HG02943 (cell line): ENCODE measurements around the gene KIDINS220.

ENCODE experiments used
- ATAC-seq: cut with Tn5 transposase; IDR thresholded peaks from one replicate; pipeline ENCODE4 v1.9.1; 2021; ENCODE audit warnings: mild to moderate bottlenecking, low read depth, moderate library complexity; ENCODE audit not compliant: unreplicated experiment

Gene KIDINS220

DNA sequence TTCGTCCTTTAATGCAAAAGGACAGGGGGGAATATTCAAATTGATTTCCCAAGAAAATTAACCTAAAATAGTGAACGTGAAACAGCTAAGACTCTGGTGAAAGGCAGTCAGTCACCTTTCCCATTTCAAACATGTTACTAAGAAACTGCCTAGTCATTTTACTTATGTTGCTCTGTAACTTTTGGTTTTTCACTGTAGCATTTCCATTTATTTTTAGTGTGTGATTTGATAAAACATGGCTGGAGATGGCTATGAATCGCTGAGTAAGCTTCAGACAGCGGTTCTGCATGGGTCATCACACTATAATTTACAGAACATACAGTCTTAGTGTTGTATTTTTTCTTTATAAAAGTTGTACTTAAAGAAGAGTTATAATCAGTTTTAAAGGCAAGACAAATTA lies 16.0 kb upstream of the KIDINS220 start:
- no peak for ATAC-seq

DNA sequence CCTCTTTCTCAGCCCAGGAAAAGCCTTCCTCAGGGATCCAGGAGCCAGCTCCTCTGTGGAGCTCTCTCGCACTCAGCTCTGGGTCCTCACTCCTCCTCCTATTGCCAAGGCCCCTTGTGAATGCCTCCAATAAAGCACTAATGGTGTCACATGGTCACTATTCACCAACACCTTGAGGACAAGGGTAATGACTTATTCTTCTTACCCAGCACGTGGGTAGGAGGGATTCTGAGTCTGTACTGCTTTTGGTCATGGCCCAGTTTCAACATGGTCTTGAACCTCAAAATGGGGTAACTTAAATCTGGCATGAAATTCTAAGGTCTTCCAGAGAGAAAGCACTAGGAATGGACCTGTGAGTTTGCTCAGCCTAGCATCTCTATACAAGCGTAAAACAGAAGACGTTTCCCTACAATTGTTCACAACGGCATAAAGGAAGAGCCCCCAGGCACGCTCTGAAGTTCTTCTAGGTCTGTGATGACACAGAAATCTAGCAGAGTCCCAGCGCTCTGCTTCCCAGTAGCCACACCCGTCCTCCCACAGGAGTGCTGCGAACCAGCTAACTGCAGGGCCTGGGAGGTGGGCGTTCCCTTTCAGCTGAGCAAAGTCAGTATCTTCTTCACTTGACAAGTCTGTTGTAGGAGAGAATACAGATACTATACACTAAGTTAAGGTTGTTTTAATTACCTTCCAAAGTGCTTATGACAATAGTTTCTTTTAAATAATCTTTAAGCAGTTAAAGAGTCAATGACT lies 14.6 kb upstream of the KIDINS220 start:
- no peak for ATAC-seq

DNA sequence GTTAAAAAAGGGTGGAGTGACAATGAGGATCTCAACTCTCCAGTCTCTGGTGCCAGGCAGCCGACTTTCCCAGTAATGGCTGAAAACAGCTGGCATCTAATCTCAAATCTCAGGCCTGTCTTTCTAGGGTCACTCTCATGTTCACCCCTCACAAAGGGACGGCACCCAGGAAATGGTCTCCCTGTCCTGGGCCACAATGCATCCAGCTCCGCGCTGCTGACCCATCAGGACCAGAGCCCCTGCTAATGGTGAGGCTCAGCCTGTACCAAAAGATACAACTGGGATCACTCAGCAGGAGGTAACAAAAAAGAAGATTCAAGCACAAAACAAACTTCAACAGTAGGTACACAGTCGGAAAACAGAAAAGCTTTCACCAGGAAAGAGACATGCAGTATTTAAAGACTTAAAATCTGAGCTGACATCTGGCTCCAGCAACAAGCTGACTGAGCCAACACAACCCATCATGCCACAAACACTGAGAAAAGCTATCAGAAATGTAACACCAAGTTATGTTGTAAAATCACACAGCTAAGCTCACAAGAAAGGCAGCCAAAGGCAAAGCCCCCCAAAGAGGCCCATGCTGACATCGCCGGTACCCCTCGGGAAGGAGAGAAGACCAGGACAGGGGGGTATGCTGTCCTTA lies 13.6 kb upstream of the KIDINS220 start:
- no peak for ATAC-seq

DNA sequence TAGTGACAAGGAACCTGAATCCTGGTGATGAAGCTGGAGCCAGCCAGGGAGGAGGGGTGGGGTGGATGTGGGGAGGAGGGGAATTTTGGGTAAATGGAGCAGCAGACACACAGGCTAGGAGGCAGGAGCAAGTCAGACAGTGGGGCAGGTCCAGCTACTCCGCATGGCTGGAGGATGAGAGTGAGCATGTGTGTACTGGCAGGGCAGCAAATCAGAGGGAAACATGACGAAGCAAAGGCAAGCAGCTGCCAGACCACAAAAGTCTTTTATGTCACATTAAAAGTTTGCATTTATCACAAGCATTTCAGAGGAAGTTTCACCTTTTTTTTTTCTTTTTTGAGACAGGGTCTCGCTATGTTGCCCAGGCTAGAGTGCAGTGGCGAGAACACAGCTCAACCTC lies 11.9 kb upstream of the KIDINS220 start:
- ATAC-seq, result no peak

DNA sequence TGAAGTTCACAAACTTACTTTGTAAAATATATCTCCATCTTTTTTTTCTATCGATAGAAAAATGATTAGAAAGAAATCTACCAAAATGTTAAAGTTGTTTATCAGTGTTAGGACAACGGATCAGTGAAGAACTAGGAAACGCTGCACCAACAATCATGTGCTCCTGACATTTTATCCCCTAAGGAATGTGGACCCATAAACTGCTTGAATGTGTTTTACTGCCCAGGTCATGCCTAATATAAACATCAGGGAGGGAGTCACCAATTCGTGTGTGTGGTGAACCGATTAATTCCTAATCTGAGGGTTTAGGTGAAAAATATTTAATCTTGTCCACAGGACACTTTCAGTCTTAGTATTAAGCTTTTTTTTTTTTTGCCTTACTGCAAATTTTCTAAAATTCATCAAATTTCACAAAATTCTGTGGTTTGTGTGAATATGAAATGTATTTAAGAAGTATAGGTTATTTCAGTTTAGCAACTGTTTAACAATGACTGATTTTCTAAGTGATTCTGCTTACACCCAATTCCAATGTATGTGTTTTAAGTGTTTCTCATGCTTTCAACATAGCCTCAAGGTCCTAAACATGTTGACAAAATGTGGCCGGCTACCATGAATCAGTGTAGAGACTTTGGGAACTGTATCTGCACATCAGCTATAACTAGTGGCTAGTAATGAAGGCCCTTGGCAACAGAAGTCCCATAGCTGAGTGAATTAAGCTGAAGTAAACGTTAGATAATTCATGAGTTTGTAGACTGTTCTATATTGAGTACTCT lies 11.1 kb upstream of the KIDINS220 start:
- no peak for ATAC-seq

DNA sequence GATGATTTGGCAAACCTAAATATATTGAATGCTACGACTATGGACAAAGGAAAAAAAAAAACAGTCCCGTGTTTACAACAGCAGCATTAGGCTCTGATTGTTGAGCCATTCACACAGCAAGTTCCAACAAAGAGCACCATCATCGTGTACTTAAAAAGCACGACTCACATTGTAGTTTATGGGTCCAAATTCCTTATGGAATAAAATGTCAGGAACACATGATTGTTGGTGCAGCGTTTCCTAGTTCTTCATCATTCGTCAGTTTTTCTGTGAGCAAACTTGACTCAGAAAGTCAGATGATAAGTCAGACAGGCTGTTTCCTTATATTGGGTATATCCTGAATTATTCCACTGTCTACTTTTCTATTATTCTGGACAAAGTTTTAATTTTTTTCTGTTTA lies 10.0 kb upstream of the KIDINS220 start:
- ATAC-seq, result no peak

DNA sequence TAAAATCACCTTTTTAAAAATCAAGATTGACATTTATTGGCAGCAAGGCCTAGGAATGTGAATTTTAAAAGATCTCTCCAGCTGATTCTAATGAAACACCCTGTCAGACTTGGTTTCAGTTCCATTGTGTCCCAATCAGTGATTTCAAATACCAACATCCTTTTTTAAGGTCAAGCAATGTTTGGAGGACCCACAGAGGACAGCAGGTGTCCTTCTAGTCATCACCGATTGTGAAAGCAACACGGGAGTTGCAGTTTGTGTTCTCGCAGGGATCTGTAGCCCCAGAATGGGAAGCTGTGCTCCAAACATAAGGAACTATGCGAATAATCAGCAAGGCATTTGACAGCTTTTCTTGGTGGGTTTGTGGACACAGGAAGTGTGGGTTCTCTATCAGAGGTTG lies 4.5 kb upstream of the KIDINS220 start:
- no peak for ATAC-seq

DNA sequence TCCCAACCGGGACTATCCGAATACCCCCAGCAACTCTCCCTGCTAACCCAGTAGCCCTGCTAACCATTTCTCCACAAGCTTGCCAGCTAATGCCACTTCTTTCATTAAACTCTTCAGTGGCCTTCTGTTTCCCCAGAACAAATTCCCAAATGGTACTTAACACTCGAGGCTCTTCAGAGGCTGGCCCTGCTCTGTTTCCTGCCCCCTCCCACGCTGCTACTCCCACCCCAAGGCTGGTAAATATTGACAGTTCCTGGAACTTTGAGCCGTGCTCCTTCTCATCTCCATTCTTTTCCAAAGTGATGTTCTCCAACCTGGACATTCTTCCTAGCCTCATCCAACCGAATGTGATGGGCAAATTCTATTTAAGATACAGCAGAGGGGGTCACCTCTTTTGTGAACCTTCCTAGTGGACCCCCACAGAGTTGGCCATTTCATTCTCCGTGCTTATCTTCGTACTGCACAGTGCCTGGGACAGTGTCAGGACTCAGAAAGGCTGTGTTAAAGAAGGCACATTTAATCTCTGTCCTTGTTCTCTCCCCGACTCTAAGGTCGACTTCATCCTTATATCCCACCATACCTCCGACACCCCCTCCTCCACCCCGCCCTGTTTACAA lies 3.2 kb upstream of the KIDINS220 start:
- ATAC-seq, result no peak

DNA sequence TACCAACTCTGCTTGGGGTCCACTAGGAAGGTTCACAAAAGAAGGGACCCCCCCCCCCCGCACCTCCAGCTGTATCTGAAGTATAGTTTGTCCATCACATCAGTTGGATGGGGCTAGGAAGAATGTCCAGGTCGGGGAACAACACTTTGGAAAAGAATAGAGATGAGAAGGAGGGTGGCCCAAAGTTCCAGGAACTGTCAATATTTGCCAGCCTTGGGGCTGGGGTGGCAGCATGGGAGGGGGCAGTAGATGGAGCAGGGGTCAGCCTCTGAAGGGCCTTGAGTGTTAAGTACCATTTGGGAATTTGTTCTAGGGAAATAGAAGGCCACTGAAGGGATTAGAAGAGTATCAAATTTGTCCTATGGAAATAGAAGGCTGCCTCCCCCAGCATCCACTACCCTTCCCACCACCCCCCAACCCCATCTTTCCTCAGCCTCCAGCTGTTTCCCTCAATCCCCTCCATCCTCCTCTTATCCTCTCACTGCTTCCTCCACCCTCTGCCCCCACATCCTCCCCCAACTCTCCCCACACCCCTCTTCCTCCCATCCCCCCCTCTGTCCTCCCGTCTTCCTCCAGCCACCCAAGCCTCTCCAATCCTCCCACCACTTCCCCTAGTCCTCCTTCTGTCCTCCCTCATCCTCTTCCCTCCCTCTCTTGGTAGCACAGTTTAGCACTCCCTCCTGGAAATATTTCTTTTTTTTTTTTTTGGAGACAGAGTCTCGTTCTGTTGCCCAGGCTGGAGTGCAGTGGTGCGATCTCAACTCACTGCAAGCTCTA lies 2.0 kb upstream of the KIDINS220 start:
- ATAC-seq, result no peak

DNA sequence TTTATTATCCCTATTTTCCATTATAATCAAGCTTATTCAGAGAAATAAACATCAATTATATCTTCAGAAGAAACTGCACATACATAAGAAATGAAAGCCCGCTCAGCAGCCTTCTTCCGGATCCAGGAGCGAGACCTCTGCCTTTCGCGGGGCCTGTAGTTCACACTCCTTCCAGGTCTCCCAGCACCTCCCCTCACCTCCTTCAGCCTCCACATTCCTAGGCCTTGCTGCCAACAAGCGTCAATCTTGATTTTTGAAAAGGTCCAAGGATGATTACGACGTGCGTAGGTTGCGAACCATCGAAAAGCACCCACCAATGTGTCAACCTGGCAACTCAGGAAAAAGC lies 355 bp upstream of the KIDINS220 start:
- peak; percentile 16 for ATAC-seq

DNA sequence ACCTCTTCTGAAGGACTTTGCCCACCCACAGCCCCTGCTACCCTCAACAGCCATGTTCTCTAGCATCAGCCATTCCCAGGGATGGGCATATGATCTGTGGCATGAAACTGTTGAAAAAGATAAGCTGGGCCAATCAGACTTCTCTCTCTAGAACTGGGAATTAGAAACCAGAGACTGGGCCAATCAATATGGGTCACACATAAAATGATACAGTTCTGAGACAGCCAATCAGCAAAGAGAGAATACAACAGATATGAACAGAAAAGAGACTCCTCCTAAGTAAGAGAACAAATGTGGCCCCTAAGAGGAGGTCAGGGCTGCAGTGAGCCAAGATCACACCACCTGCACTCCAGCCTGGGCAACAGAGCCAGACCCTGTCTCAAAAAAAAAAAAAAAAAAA lies 2.1 kb downstream of the KIDINS220 start:
- no peak for ATAC-seq

DNA sequence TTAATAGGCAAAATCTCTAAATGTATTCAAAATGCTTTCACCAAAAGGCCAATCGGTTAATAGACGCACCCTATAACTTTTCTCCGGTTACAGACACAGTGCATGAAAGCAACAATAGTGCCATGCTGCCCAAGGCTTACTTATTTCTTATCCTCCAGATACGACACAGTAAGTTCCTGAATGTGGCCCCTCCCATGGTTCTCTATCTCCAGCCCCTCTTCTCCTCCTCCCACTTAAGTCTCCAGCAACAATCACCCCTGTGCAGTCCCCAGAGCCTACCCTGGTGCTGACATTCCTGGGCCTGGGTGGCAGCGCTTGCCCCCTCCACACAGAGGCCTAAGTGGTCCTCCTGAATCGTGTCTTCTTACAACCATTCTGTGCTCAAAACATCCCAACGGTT lies 3.6 kb downstream of the KIDINS220 start:
- no peak for ATAC-seq

DNA sequence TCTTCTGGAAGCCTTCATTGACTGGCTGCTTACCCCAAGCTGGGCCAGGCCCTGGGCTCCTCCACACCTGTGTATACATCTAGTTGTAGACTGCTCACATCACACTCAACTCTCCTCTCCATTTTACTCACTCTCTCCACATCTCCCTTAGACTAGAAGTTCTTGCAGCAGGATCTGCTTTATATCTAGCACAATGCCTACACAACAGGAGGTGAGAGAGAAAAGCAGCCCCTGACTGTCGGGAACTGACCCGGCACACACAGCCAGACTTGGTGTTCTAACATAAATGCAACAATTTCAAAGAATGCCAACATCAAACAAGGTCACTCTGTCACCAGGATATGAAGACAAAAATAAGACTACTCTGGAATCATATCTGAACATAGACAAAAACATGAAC lies 5.9 kb downstream of the KIDINS220 start:
- no peak for ATAC-seq

DNA sequence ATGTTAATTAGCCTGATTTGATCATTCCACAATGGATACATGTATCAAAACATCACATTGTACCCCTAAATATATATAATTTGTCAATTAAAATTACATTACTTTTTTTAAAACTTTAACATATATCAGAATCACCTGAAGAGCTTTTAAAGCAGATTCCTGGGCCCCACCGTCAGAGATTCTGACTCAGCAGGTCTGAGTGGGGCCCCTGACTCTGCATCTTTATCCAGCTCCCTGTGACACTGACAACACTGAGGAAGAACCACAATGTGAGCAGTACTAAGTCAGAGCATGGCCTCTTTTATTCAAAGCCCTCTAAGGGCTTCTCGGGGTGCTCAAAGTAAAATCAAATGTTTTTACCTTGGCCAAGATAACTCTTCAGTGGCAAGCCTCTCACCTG lies 9.7 kb downstream of the KIDINS220 start:
- no peak for ATAC-seq

DNA sequence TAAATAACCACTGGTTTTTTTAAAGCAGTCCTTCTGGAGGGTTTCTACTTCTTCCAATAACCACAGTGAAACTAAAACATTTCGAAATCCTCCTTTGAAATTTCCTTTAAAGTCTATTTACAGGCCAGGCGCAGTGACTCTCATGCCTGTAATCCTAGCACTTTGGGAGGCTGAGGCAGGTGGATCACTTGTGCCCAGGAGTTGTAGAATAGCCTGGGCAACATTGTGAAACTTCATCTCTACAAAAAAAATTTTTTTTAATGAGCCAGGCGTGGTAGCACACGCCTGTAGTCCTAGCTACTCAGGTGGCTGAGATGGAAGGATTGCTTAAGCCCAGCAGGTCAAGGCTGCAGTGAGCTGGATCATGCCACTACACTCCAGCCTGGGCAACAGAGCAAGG lies 15.2 kb downstream of the KIDINS220 start:
- ATAC-seq, result no peak

DNA sequence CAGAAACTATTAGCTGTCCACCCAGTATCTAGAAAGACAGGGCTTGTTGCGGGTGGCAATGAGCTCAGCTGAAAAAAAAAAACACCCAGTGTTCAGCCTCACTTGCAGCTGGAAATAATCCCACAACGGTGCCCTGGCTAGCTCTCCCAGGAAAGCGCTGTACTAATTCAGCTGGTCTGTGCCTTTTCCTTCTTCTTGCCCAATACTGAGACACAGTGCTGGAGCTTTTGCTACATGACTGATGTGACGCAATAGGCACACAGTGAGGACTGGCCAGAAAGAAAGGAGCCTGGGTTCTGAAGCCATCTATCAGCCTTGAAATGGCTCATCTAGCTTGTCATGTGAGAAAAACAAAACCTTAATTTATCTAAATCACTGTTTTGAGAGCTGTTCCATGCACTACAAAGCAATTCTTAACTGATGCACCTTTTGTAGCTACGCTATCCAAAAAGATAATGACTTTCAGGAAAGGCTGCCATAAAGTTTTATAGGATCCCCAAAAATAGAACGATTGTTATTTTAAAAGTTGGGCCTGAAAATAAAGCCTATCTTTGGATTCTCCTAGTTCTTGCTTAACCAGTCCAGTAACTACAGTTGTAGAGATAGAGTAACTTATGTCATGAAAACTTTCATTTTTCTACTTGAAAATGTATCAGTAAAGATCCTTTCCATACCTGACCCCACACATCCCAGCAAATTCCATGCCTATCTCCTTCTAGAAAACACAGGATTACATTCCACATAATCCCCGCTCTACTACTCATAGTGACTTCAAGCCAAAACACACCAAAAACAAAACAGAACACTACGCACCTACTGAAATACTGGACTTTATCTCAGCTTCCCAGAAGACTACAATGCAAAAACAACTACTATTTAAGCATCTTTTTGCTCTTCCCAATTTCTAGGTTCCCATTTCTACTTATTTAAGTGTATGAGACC lies 15.9 kb downstream of the KIDINS220 start:
- no peak for ATAC-seq

DNA sequence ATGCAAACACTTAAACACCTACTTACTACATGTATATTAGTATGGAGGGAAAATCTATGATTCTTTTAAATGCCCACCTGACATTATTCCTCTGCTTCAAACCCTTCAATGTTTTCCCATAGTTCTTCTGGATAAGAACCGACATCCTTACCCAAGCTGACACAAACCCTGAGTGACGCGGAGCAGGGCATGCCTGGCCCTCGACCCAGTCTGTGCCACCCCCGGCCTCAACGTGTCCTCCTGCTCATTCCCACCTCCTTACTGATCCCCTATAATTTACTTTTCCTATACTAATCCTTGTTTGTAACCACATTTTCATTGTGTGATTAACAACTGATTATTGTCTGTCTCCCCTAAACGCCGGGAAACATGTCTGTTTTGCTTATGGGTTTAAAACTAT lies 17.5 kb downstream of the KIDINS220 start:
- ATAC-seq, result no peak

DNA sequence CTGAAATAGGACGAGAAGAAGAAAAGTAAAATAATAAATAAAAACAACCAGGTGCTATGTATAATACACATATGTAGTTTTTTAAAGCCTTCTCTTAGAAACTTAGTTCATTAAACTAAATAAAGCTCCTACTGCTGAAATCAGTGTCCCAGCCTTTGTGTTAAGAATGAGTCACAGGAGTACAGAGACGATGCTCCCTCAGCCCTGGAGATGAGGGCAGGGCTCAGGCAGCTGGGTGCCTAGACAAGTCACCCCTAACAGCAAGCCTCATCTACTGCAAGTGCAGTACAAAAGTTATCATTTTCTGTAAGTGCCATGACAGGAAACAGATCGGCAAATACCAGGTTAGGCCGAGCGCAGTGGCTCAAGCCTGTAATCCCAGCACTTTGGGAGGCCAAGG lies 18.2 kb downstream of the KIDINS220 start:
- ATAC-seq, result no peak

DNA sequence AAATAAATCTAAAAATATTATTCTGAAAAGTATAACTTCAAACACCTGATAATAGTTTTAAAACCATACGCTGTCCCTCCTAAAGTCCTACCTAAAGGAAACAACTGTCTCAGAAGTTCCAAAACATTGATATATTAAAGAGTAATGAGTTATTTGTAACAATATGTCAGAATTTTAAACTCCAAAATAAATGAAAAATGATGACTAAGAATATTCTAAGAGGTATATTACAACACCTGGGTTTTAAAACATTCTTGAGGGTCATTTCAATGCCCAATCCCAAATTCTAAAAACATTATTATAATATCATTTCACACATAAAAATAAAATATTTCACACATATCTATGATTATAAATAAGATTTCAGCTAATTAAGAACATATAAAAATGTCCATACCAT lies 20.2 kb downstream of the KIDINS220 start:
- ATAC-seq, result no peak
